HG02870 (cell line): ENCODE data around the gene FBXW4.
"Not testable (repeated sequence)": the region's sequence is repeated elsewhere in the genome, so short reads cannot be mapped to it uniquely, and the experiment has no call there.

Experiments used
- ATAC-seq: cut with Tn5 transposase; IDR thresholded peaks from one replicate; pipeline ENCODE4 v1.9.1; 2021; ENCODE audit warnings: mild to moderate bottlenecking, moderate library complexity; ENCODE audit not compliant: unreplicated experiment

The FBXW4 gene

DNA sequence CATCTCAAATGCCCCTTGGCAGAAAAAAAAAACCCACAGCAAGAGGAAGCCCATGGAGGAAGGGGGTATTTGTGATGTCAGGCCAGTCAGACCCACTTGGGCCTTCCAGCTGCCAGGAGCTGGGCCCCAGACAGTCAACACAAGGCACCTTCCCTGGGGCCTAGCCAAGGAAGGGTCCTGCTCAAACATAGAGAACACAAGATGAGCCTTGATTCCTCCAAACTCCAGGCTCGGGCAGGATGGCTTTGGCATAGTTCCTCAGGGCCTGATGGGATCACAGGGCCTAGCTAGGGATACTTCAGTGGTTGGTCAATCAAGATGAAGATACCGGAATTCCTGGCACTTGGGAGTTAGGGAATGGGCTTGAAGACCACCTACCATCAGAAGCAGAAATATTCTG is 76.1 kb downstream of the FBXW4 start:
- no peak for ATAC-seq

- no peak for ATAC-seq
Measured at GRCh38 chr10:101617824-101618568, 77.0 kb downstream of the FBXW4 start.

- ATAC-seq: no peak
Measured at GRCh38 chr10:101617102-101617823, 77.7 kb downstream of the FBXW4 start.

- ATAC-seq: no peak
Measured at GRCh38 chr10:101616415-101617101, 78.4 kb downstream of the FBXW4 start.

DNA sequence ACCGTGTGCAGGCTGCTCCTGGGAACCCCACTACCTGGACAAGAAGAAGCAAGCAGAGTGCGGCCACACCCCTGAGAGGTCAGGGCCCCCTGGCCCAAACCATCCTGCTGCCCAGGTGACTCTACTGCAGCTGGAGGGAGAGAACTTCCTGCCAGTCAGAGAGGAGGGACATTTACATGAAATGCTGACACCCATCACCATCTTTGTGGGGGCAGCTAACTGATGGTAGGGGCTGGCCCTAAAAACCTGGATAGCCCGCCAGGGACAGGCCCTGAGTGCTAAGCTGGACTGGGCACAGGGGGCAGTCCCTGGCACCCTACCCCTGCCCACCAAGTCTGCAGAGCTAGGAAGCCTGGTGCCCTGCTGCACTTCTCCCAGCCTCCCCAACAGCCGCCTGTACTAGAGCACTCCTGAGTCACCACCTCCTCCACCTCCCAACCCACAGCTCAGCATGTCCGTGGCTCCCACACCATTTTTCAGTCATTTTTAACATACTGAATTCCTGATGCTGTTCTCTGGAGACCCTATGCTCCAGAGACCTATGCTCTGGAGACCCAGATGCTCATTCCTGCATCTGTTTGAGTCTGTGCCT is 79.3 kb downstream of the FBXW4 start:
- no peak for ATAC-seq

DNA sequence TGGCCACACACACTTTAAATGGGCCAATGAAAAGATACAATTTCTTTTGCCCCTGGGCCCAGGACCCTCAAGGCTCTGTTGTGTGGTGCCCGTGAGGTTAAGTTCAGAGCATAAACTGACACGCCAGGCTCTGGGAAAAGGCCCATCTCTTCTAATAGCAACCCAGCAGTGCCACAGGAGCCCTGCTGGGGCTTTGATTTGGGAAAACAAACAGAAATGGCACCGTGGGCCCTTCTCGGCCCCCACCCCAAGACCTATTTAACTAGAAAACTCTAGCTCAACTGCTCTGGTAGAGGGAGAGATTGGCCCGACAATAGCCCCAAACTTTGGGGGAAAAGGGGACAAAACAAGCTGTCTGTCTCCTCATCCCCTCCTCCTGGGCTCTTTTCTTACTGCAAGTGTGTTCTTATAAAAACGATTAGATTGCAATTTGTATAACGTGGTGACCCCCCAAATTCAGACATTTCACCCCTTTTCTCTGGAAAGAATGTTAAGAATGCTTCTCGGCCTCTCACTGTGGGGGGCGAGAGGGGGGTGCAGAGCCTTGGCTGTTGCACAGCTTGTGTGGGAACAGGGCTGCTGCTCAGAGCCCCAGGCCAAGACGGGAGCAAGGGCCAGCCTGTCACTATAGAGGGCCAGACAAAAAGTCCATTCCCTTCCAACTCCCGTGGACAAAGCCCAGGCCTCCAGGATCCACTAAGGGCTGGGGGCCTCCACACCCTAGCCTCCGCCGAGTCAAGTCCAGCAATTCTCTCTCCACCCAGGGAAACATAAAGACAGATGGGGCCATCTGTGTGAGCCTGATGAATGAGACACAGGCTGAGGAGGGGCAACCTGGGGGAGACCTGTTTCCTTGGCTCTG is 80.1 kb downstream of the FBXW4 start:
- ATAC-seq: no peak

GRCh38 chr10:101613646-101614045 is 81.3 kb downstream of the FBXW4 start:
- no peak for ATAC-seq

DNA sequence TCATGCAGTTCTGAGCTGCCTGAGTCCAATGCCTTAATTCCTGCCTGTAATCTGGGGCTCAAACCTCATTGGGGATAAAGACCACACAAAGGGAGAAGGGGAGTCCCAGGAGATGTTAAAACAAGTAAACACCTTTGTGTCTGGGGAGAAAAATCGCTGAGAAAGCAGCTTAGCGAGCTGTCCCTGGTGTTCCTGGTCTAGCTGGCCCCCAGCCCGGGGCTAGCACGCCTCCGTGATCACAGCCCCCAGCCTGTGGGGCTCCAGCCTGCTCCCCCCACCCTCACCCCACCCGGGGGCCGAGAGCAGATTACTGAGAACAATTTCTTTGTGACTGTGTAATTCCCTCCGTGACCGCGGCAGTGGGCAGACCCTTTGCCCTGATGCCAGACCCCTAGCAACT is 82.1 kb downstream of the FBXW4 start:
- ATAC-seq: no peak

GRCh38 chr10:101612086-101612485 is 82.9 kb downstream of the FBXW4 start:
- ATAC-seq: no peak

- ATAC-seq: no peak
Measured at GRCh38 chr10:101611096-101611905, 83.7 kb downstream of the FBXW4 start.

DNA sequence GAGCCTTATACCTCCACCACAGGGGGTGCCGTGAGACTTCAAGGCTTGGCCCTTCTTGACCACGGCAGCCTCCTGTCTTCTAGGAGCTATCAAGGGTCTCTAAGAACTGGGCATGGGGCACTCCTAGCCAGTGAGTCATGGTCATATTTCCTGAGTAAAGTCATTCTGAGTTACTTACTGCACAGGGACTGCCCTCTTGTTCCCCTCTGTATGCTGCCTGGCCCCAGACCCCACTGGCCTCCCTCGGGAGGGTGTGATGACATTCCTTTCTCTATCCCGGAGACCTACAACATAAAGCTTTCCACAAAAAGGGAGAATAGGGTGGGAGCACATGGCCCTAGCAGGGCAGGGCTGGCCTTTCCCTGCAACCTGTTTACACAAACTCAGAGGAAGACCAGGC is 85.5 kb downstream of the FBXW4 start:
- ATAC-seq: no peak

- no peak for ATAC-seq
Measured at GRCh38 chr10:101607124-101607523, 87.8 kb downstream of the FBXW4 start.

- peak; percentile 50 for ATAC-seq
Measured at GRCh38 chr10:101602761-101603398, 92.1 kb downstream of the FBXW4 start.

GRCh38 chr10:101601541-101601940 is 93.4 kb downstream of the FBXW4 start:
- ATAC-seq: no peak

- ATAC-seq: no peak
Measured at GRCh38 chr10:101597091-101597900, 97.7 kb downstream of the FBXW4 start.

DNA sequence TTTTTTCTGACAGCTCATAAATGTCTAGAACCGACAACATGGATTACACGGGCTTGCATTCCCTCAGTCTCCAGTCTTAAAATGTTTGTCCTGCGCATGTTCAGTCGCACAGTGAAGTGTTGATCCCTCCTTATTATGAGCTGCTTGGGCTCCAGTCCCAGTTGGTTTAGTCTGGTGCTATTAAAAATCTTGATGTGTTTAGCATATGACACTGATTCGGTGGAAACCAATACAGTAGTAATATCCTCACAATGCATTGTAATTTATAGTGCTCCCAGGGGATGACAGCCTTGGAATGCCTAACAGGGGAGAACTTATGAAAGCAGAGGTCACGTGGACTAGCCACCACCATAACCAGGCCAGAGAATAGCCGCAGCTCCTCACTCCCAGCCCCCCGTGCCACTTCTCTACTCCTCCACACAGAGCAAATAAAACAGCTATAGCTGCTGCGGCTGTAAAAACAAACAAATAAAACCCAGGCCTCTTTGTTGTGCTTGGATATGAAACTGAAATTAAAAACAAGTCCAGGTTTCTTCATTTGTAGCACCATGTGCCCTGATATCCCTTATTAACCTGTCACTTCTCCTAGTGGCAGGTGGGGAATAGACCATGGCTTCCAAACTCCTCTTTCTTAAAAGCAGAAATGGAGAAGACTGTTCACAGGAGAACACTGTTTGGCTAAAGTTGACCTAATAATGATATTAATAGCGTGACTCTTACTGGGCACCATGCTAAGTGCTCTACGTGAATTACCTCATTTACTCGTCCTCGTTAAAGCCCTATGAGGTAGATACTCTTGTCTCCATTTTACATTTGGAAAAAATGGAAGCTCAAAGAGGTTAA is 99.2 kb downstream of the FBXW4 start:
- no peak for ATAC-seq

DNA sequence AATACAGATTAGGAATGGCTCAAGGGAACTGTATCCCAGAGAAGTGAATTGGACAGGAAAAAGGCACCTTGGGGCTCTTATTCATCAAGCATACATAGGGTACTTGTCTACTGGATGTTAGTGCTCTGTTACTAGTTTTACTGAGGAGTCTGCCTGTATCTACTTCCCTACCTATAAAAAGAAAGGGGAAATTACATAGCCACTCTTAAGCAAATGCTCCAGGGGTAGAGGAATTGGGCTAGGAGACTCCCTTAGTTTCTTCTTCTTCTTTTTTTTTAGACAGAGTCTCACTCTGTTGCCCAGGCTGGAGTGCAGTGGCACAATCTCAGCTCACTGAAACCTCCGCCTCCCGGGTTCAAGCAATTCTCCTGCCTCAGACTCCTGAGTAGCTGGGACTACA is 101.6 kb downstream of the FBXW4 start:
- ATAC-seq: not testable (repeated sequence)

DNA sequence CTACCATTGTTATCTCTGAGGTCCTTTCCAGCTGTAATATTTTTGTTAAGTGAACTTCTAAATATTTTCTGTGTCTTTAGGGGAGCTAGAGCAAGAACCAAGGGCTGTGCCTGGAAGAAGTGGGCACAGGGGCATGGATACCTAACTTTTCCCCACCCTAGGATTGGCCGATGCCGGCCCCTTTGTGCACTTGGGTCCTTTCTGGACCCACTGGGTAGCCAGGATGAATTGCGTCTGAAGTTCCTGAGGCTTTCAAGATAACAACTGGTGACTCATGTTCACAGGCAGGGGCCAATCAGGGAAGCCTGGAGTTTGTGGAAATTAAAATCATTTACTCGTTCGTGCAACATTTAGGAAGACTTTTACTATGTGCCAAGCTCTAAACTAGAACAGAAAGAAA is 106.1 kb downstream of the FBXW4 start:
- ATAC-seq: no peak
